GM19043 (cell line): ENCODE data around the gene LNX1.

Experiments used
- ATAC-seq: cut with Tn5 transposase; IDR thresholded peaks from one replicate; pipeline ENCODE4 v1.9.1; 2021; ENCODE audit warnings: low read depth; ENCODE audit not compliant: unreplicated experiment

Gene LNX1

DNA sequence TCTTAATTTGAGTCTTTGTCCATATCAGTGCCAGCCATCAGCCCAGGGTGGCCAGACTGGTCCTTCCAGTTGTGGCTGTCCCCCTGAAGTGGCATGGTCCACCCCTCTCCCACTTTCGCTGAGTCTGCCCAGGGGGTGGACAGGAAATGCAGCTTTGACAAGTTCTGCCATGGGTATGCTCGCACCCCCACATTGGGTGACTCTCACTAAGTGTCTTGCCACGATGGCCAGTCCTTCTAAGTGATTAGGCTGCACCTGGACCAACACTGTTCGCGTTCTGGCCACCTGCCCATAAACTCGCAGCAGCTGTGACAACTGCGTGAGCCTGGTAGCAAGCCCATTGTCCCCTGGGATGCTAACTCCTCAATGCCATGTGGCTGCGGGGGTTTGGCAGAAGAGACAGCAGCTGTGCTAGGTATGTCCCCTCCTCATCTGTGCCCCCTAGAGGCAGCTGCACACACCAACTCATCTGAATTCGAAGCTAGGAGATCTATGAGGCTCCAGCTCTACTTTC lies 10.0 kb upstream of the LNX1 start:
- ATAC-seq, result no peak

DNA sequence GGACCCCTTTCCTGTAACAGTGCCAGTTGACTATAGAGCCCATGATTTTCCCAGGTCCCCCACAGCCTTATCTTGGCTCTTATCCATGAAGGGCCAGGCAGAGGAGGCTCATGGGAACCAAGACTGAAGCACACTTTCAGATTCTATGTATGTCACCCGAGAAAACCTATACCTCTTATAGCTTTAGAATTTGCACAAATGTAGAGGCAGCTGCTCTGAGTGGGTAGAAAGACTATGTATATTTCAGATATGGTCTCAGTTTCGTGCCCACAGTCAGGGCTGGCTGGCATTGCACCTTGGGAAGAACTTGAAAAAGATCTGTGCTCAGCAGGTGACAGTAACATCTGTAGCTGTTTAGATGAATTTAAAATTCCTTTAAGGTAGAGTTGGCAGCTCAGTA lies 8.3 kb upstream of the LNX1 start:
- ATAC-seq, result no peak

DNA sequence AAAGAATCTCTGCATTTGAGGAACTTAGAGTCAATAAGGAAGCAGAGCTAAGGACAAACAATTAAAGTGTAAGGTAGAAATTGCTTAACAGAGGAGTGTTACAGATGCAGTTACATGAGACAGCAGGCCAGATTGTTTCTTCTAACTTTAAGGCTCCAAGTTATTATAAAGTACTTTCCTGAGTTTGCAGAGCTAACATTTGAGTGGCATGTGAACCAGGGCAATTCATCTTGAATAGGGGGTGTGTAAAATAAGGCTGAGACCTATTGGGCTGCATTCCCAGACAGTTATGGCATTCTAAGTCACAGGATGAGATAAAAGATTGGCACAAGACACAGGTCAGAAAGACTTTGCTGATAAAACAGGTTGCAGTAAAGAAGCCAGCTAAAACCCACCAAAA lies 7.6 kb upstream of the LNX1 start:
- no peak for ATAC-seq

DNA sequence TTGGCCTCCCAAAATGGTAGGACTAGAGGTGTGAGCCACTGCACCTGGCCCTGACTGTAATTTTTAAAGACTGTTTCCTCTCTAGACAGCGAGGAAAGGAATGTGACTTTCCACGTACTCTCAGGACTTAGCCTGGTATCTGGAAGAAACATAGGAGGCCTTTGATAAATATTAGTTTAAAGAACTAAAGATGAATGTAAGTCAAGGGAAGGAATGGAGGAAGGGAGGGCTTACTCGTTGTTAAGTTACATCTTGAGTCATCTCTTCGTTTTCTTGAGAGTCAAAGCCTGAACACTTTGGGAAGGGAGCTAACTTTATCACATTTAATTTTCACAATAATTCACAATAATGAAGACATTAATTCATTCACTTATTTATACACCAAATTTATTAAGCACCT lies 7.2 kb upstream of the LNX1 start:
- ATAC-seq, result no peak

DNA sequence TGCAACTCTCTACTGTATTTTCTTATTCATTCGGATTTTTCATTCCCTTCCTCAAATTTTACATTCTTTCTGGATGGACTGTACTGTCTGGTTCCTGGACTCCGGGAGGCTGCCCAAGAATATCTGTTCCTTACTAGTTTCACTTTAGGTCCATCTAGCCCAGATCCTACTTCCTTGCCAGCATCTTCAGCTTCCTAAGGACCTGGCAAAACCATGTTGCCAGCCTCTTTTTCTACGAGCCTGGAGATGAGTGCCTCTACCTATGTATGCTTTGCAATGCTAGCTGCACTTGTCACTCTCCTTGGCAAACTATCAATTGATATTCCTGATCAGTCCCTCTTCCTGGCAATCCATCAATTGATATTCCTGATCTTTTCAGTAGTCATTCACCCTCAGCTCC lies 5.6 kb upstream of the LNX1 start:
- no peak for ATAC-seq

DNA sequence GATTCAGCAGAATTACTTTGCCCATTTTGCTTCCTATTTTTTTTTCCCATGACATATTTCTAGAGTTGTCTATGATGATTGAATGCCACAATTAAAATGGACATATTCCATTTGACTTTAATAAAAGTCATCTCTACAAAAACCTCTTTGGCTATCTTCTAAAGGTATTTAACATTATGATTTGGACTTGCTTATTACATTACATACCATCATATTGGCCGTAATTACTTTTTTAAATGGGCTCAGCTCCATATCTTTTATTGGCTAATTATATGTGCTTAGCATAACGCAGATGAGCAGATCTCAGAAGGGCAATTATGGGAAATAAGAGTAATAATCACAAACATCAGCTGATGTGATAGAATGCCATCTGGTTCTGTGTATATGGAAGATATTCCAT lies 4.5 kb upstream of the LNX1 start:
- ATAC-seq, result no peak

DNA sequence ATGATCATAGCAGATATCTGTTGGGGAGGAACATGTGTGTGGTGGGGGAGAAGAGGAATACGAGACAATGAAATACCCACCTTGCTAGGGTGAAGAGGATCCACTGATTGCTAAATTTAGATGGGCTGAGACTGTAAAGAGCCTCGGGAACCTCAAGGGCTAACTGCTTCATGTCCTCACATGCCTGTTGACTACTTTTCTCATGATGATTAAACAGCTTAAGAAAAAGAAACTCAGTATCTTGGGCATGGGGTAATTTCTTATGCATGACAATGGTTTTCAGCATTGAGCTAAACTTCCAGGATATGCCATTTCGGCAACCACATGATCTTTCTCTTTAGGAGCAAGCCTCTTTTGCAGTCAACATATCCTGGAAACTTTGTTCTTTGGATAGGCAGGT lies 3.9 kb upstream of the LNX1 start:
- no peak for ATAC-seq

DNA sequence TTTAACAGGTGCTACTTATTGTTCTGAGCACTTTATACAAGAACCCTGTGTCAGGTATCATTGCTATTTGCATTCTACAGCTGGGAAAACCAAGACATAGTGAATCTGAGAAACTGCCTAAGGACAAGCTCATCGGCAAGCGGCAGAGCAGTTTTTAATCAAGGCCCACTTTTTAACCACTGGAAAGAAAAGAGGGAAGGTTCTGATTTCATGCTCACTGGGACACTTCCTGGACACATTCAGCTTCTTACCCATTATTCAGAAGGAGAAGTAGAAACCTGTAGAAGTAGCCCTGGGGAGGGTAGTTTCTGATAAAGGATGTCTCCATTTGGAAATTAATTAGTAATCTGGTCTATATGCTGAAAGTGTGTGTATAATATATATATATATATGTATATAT lies 2.5 kb upstream of the LNX1 start:
- ATAC-seq, result no peak

DNA sequence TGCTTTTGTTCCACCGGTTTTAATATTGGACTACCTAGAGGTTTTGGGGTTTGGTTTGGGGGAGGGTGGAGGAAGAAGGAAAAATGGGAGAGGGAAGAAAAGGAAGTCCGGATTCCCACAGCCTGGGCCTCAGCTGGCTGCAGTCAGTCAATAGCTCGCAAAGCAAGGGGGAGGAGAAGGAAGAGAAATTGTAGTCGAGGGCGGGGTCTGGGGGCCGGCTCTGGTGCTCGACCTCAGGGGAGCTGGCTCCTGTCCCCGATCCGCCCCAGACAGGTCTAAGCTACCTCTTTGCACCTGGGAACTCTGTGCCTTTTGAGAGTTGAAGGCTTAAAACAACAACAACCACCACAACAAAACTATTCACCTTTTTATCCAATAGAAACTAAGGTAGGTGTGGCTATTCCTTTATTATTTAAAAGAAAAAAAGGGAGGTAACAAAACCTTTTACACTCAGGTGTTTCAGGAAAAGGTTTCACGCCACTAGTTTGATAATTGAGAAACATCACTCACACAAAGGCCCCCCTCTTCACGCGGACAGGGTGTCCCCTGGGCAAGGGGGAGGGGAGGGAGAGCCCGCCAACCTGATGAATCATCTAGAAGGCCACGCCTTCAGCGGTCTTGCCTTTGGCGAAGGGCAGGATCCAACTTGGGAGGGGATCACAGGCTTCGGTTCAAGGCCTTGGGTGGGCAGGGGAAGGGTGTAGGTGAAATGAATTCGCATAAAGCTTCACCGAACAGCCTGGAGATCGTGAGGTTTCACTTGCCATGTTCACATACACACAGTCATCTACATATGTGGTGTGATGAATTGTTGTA lies 1.6 kb upstream of the LNX1 start:
- no peak for ATAC-seq

DNA sequence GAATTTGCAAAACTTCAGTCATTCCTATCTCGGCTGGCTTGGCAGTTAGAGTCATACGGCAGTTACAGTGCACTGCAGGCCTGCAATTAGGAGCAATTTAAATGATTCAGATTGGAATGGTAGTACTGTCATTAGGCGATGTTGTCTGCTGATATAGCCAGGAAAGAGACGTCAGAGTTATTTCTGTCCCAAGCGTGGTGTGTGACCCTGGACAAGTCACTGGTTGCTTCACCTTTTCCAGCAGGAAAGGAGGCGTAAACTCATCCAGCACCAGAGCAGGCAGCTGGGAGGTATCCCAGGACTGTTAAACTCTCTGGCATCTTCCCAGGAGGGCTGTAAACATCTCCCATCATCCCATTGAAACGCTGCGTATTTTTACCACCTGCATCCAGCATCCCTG lies 836 bp upstream of the LNX1 start:
- no peak for ATAC-seq

DNA sequence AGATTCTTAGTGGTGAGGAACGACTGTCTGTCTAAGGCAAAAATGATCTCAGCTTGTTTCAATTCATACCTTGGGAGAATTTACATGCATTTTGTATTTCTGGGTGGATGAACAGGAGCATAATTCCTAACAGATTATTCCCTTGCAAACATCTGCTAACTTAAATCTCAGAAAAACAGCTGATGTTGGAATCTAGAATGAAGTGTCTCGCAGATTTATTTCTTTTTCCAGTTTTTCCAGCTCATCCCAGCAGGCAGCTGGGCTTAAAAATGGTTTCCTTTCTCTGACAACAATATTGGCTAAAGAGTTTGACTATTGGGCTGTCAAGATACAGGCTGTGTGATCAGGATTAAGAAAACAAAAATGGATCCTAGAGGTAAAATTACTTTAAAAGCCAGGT lies 1.1 kb downstream of the LNX1 start:
- ATAC-seq, result no peak

DNA sequence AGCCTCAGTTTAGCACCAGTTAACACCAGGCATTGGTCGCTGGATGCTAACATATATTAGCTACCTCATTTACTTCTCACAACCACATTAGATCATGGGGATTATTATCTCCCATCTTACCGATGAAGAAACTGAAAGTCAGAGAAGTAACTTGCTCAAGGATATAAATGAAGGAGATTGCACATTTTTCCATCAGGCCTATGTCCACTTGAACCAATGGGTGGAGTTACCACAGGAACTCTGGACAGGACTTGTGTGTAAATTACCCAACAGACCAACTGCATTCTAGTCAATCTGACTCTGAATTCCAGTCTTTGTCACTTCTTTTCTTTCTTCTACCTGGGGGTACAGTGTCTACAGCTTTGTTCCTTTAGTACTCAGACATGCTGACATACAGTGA lies 1.8 kb downstream of the LNX1 start:
- ATAC-seq, result no peak

DNA sequence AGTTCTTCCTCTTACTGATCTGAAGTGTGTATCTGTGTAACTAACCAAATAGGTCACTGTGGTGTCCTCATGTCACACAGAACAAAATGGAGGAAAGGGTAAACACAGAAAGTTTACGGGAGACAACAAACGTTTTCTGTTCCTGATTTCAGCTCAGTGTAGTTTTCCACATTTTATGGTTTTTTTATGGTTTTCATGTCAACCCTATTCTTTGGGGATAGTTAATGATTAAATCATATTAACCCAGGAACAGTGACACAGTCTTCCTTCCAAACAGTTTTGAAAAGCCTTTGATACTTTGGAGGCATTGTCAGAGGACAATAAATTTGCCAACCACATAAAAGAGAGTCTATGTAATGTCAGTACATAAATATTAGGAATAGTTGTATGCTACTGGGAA lies 4.2 kb downstream of the LNX1 start:
- ATAC-seq, result no peak

DNA sequence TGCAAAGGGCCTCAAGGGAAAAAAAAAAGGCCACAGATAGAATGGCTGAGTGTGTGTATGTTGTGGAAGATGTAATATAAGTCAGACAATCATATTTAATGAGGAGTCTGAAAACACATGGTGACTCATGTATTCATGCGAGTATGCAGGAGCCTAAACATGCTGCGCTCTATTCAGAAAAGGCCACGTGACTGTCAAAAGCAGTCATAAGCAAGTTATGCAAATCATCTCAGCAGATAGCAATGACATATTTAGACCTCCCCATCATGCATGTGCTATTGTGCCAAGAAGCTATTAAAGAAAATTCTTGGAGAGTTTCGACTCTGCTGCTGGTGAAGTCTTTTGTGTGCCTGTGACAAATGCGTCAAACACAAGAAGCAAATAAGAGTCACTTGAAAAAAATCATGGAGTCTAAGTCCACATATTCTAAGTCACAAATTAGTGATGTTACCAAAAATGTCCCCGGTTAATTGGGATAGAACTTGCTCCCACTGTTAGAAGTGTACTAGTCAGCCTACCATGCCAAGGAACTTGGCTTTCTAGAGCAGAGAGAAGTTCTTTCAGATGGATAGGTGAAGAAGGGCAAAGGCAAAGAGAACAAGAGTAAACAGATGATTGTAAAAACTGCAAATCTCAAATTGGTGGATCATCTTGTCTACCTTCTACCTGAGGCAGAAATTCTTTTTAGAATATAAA lies 5.0 kb downstream of the LNX1 start:
- ATAC-seq, result no peak

DNA sequence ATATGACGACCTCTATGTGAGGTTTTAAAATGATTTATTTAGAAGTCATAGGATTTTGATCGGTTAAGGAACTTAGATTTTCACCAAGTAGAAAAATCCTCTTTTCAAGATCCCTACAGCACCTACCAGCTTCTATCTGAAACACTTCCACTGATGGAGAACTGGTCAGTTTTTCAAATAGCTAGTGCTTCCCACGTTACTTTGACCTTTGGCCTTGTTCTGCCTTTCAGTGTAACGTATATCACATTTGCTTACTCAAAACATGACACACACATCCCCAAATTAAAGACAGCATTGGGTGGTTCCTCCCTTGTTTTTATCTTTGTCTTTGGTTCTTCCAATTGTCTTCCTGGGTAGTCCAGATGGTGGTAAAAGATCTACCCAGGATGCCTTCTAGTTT lies 6.6 kb downstream of the LNX1 start:
- no peak for ATAC-seq

DNA sequence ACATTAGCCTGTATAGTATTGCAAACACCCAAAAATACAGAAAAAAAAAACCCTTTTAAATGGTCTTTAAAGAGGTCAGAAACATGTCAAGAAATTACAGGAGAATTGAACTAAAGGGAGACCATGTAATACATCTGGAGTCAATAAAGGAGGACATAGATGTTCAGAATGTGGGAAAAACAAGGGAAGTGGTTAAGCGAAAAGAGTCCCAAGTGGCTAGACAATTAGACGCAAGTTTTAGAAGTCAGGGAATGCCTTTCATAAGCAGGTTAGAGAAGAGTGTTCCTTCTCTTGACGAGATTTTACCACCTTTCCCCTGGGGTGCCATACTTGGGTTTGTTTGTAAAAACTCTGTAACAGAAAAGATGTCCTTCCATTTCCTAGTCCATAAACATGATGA lies 7.8 kb downstream of the LNX1 start:
- no peak for ATAC-seq

DNA sequence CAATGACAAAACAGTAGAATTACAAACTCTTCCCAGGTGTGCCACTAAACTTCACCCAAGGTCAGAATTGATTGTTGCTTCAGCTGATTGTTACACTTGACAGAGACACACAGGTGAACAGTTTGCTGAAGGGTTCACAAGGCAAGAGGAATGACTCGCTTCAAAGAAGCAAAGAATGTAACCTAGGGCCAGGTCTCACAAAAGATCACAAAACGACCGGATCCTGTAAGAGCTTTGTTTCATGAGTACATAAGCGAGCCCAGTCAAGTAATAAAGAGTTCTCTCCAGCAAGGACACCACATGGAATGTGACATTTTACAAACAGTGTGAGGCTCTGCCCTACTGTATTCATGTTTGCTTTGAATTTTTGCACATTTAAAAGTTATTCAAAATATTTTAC lies 9.1 kb downstream of the LNX1 start:
- no peak for ATAC-seq

DNA sequence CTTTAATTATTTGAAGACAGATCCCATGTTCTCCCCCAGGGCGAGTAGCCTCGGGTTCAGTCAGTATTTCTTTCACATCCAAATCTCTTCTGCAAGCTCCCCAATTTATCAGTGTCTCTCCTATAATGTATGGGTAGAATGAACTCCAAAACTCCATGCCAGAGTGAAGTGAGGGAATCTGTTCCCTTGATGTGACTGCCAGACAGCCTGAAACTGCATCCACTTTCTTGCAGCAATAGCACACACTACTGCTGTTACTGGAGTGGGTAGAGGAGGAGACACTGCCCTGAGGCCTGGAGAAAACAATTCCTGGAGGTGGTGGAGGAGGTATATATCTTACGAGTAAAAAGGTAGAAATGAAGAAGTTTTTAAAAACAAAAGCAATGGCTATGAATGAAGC lies 11.0 kb downstream of the LNX1 start:
- no peak for ATAC-seq

DNA sequence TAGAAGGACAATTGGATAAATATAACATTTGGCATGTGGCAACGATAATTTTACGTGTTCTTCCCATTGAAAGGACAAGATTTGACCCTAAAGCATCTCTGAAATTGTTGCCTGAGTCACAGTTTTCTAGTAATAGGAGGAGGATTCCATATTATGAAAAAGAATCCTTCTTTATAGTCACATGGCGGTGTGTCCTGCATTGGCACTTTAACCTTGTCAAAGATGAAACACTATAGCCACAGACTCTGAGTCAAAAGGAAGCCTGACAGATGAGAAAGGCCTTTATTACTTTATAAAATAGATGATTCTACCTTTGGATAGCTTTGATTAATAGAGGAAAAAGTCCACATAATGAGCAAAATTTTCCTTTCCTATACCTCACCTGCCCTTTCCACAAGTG lies 11.5 kb downstream of the LNX1 start:
- no peak for ATAC-seq

DNA sequence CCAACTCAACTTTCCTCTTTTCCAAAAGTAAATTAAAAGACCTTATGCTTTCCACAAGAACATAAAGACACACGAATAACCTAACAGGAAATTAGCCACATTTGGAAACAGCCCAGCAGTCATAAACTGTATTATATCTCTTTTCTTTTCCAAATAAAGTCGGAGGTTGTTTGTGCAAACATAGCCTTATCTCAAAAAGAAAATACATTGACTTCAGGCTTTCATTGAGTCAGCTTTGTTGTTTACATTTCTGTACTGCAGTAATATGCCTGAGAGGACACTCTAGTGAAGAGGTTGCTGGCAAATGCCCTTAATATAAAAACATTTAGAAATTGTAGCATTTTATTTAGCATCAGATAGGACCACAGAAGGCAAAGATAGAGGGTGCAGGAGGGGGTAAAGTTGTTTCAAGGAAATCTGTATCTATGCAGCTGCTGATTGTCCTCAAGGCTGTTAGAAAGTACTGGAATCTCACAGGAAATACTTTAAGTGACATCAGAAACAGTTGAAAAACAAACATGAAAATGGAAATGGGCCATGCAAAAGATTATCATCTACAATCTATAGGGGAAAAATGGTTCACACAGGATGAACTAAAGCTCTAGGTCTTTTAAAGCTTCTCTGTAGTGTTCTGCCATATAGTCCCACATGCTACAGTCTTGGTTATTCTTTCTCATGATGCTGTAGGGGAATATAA lies 14.5 kb downstream of the LNX1 start:
- no peak for ATAC-seq

DNA sequence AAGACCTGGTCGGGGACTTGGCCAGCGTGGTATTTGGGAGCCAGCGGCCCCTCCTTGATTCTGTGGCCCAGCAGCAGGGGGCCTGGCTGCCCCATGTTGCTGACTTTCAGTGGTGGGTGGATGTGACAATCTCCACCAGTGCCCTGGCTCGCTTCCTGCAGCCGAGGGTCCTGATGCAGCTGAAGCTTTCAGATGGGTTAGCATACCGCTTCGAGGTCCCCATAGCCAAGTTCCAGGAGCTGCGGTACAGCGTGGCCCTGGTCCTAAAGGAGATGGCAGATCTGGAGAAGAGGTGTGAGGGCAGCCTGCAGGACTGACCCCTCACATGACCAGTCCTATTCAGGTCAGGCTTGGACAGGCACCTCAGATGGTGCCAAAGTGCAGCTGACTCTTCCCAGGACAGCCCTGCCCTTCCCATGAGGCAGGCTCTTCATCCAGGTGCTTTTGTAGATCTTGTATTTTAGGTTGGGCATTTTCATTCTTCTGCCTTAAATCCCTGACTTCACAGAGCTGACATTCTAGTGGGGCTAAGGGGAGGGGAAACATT lies 15.1 kb downstream of the LNX1 start:
- ATAC-seq, result no peak
